Activated CD4-positive, alpha-beta memory T cell treated with anti-CD3 and anti-CD28 coated beads, Interleukin-2, amount 10 ng/mL, durations not matched to agents 7 days and 5 days (primary cell): ENCODE data around the gene RPIA. TPM values are rescaled to one million over a fixed set of nuclear protein-coding genes. Genes with fewer than 3 reads are reported as not detected.
"Not testable (repeated sequence)": the region's sequence is repeated elsewhere in the genome, so short reads cannot be mapped to it uniquely, and the experiment has no call there.

Experiments
- CTCF ChIA-PET: fragments of 350-600 bp; sonication (Branson Sonifier 250); formaldehyde crosslinking; loops from one replicate; lab custom pipeline; 2021; ENCODE audit warnings: antibody characterized with exemption, inconsistent platforms; lab: Charles Lee
- POLR2A ChIA-PET: fragments of 350-600 bp; sonication (Branson Sonifier 250); formaldehyde crosslinking; loops from one replicate; lab custom pipeline; 2021; ENCODE audit warnings: antibody characterized with exemption; lab: Charles Lee
- DNase-seq: peaks from one replicate; pipeline ENCODE4 v3.0.0-alpha.2; 2020
- H3K27ac Mint-ChIP-seq: one replicate; pipeline ENCODE4 v1.8.0; 2021; ENCODE audit warnings: mild to moderate bottlenecking, mixed read lengths
- H3K27me3 Mint-ChIP-seq: one replicate; pipeline ENCODE4 v1.8.0; 2021; ENCODE audit warnings: mixed read lengths
- H3K36me3 Mint-ChIP-seq: one replicate; pipeline ENCODE4 v1.8.0; 2021; ENCODE audit warnings: low read depth, mixed read lengths
- H3K4me1 Mint-ChIP-seq: one replicate; pipeline ENCODE4 v1.8.0; 2021; ENCODE audit warnings: mixed read lengths
- H3K4me3 Mint-ChIP-seq: one replicate; pipeline ENCODE4 v1.8.0; 2021; ENCODE audit warnings: mild to moderate bottlenecking, mixed read lengths
- H3K9me3 Mint-ChIP-seq: one replicate; pipeline ENCODE4 v1.8.0; 2021; ENCODE audit warnings: mixed read lengths
- total RNA-seq, 2 experiments: library from RNA; stranded (reverse); gene quantifications; one replicate each; pipeline ENCODE4 v1.2.3, GENCODE V29; 2021

RPIA gene
- 10 to 100 TPM; 27.9 to 30.1 TPM for total RNA-seq

GRCh38 chr2:88691339-88692183 lies at the start of gene RPIA:
RPIA (plus strand) TSS chr2:88691673; CDS start chr2:88691699, 26 bp downstream.
- H3K36me3 Mint-ChIP-seq, result no peaks in the 10 kb centered on the region
- CTCF ChIA-PET, result interaction anchor here (0.7 to 5.0 kb wide), 22 partner anchors 9 to 632 kb away, joined by 3 to 18 read pairs (median 4); no protein-coding TSS in a partner anchor
- H3K27me3 Mint-ChIP-seq, result no peaks in the 10 kb centered on the region
- peaks cover 43% of the 10 kb centered on the region for H3K4me1 Mint-ChIP-seq
- H3K4me3 Mint-ChIP-seq, result peak within 1 kb of the TSS; percentile 93
- no peaks in the 10 kb centered on the region for H3K9me3 Mint-ChIP-seq
- peak; percentile 99 for DNase-seq
- H3K27ac Mint-ChIP-seq, result peak within 1 kb of the TSS; percentile 75
- POLR2A ChIA-PET, result interaction anchor here (0.7 to 3.3 kb wide), 15 partner anchors 10 to 127 kb away, joined by 3 to 24 read pairs (median 3); partner anchors contain the start of gene EIF2AK3

- peaks cover 15% of the 10 kb centered on the region for H3K27me3 Mint-ChIP-seq
- H3K4me3 Mint-ChIP-seq, result no peak overlapping the region
- CTCF ChIA-PET, result interaction anchor here (0.6 to 0.9 kb wide), 3 partner anchors 14 to 72 kb away, joined by 3 to 5 read pairs (median 3); no protein-coding TSS in a partner anchor
- H3K4me1 Mint-ChIP-seq, result peaks cover 77% of the 10 kb centered on the region
- POLR2A ChIA-PET, result interaction anchor here (4.5 kb wide), 1 partner anchor 15 kb away, joined by 53 read pairs; the partner anchor contains the start of gene EIF2AK3
- H3K27ac Mint-ChIP-seq, result no peak overlapping the region
- H3K36me3 Mint-ChIP-seq, result peaks cover 32% of the 10 kb centered on the region
- peaks cover 9% of the 10 kb centered on the region for H3K9me3 Mint-ChIP-seq
- DNase-seq, result no peak
These were observed 49.2 kb upstream of the RPIA start for GRCh38 chr2:88642278-88642677.

- Mint-ChIP-seq H3K4me1 (peaks cover 47% of the 10 kb centered on the region), H3K27me3 (peaks cover 15% of the 10 kb centered on the region), H3K36me3 (peaks cover 19% of the 10 kb centered on the region), H3K27ac (peak overlapping the region; percentile 23)
- H3K9me3 Mint-ChIP-seq, H3K4me3 Mint-ChIP-seq, DNase-seq: not testable (repeated sequence)
- CTCF ChIA-PET, result interaction anchor here (1.4 to 2.3 kb wide), 2 partner anchors 24 to 46 kb away, joined by 4 to 7 read pairs; partner anchors contain the start of gene RPIA
- POLR2A ChIA-PET, result interaction anchor here (1.9 kb wide), 1 partner anchor 17 kb away, joined by 5 read pairs; the partner anchor contains the start of gene EIF2AK3
These were observed 46.1 kb upstream of the RPIA start for GRCh38 chr2:88645291-88645882.

- POLR2A ChIA-PET, result no interaction called here
These were observed 39.8 kb upstream of the RPIA start for GRCh38 chr2:88651646-88652045.

GRCh38 chr2:88654714-88655113 lies 36.8 kb upstream of the RPIA start:
- Mint-ChIP-seq H3K27ac (no peak overlapping the region), H3K9me3 (no peaks in the 10 kb centered on the region), H3K4me1 (peaks cover 7% of the 10 kb centered on the region), H3K27me3 (no peaks in the 10 kb centered on the region), H3K4me3 (no peak overlapping the region), H3K36me3 (no peaks in the 10 kb centered on the region)
- ChIA-PET POLR2A (no interaction called here), CTCF (interaction anchor here (1.2 to 1.6 kb wide), 2 partner anchors 13 to 15 kb away, joined by 3 to 8 read pairs; no protein-coding TSS in a partner anchor)
- no peak for DNase-seq

More at GRCh38 chr2:88651646-88652045, 39.8 kb upstream of the RPIA start:
- no peaks in the 10 kb centered on the region for H3K9me3 Mint-ChIP-seq
- CTCF ChIA-PET, result no interaction called here
- no peak for DNase-seq
- H3K36me3 Mint-ChIP-seq, result no peaks in the 10 kb centered on the region
- no peak overlapping the region for H3K27ac Mint-ChIP-seq
- H3K4me3 Mint-ChIP-seq, result no peak overlapping the region
- peaks cover 2% of the 10 kb centered on the region for H3K27me3 Mint-ChIP-seq
- H3K4me1 Mint-ChIP-seq, result peaks cover 7% of the 10 kb centered on the region

- Mint-ChIP-seq H3K4me3 (no peak overlapping the region), H3K9me3 (no peaks in the 10 kb centered on the region), H3K4me1 (peaks cover 6% of the 10 kb centered on the region), H3K27ac (no peak overlapping the region), H3K36me3 (no peaks in the 10 kb centered on the region), H3K27me3 (no peaks in the 10 kb centered on the region)
- ChIA-PET POLR2A (interaction anchor here (1.1 kb wide), 1 partner anchor 38 kb away, joined by 3 read pairs; no protein-coding TSS in a partner anchor), CTCF (interaction anchor here (1.3 to 1.7 kb wide), 4 partner anchors 9 to 15 kb away, joined by 3 to 14 read pairs (median 4); no protein-coding TSS in a partner anchor)
- DNase-seq, result no peak
These were observed 34.8 kb upstream of the RPIA start for GRCh38 chr2:88656690-88657089.

- Mint-ChIP-seq H3K27me3 (no peaks in the 10 kb centered on the region), H3K27ac (no peak overlapping the region), H3K4me3 (no peak overlapping the region), H3K9me3 (no peaks in the 10 kb centered on the region), H3K36me3 (no peaks in the 10 kb centered on the region), H3K4me1 (peaks cover 1% of the 10 kb centered on the region)
- ChIA-PET CTCF (interaction anchor here (1.3 to 1.7 kb wide), 4 partner anchors 10 to 15 kb away, joined by 3 to 14 read pairs (median 4); no protein-coding TSS in a partner anchor), POLR2A (interaction anchor here (1.1 kb wide), 1 partner anchor 38 kb away, joined by 3 read pairs; no protein-coding TSS in a partner anchor)
- DNase-seq, result no peak
These were observed 34.3 kb upstream of the RPIA start for GRCh38 chr2:88657131-88657530.

- DNase-seq, result no peak
- H3K27ac Mint-ChIP-seq, result no peak overlapping the region
- H3K4me3 Mint-ChIP-seq, result no peak overlapping the region
- ChIA-PET POLR2A (interaction anchor here (1.1 kb wide), 1 partner anchor 18 kb away, joined by 3 read pairs; no protein-coding TSS in a partner anchor), CTCF (interaction anchor here (0.6 to 2.3 kb wide), 3 partner anchors 9 to 16 kb away, joined by 3 to 14 read pairs (median 5); no protein-coding TSS in a partner anchor)
- no peaks in the 10 kb centered on the region for H3K9me3 Mint-ChIP-seq
- no peaks in the 10 kb centered on the region for H3K4me1 Mint-ChIP-seq
- no peaks in the 10 kb centered on the region for H3K36me3 Mint-ChIP-seq
- H3K27me3 Mint-ChIP-seq, result no peaks in the 10 kb centered on the region
These were observed 33.1 kb upstream of the RPIA start for GRCh38 chr2:88658326-88658725.

GRCh38 chr2:88658881-88659537 lies 32.5 kb upstream of the RPIA start:
- Mint-ChIP-seq H3K36me3 (no peaks in the 10 kb centered on the region), H3K4me3 (no peak overlapping the region), H3K27ac (no peak overlapping the region), H3K4me1 (no peaks in the 10 kb centered on the region), H3K9me3 (no peaks in the 10 kb centered on the region), H3K27me3 (no peaks in the 10 kb centered on the region)
- POLR2A ChIA-PET, result interaction anchor here (0.6 to 1.1 kb wide), 2 partner anchors 19 to 32 kb away, joined by 3 read pairs; partner anchors contain the start of gene EIF2AK3
- no peak for DNase-seq
- CTCF ChIA-PET, result interaction anchor here (0.6 to 2.3 kb wide), 4 partner anchors 9 to 17 kb away, joined by 3 to 14 read pairs (median 4); no protein-coding TSS in a partner anchor

GRCh38 chr2:88659538-88659915 lies 31.9 kb upstream of the RPIA start:
- no peaks in the 10 kb centered on the region for H3K4me1 Mint-ChIP-seq
- H3K4me3 Mint-ChIP-seq, result no peak overlapping the region
- POLR2A ChIA-PET, result interaction anchor here (0.6 kb wide), 1 partner anchor 32 kb away, joined by 3 read pairs; the partner anchor contains the start of gene EIF2AK3
- no peak overlapping the region for H3K27ac Mint-ChIP-seq
- CTCF ChIA-PET, result interaction anchor here (0.9 to 2.3 kb wide), 3 partner anchors 8 to 13 kb away, joined by 3 to 14 read pairs (median 5); no protein-coding TSS in a partner anchor
- no peak for DNase-seq
- no peaks in the 10 kb centered on the region for H3K36me3 Mint-ChIP-seq
- no peaks in the 10 kb centered on the region for H3K9me3 Mint-ChIP-seq
- no peaks in the 10 kb centered on the region for H3K27me3 Mint-ChIP-seq

- no peak for DNase-seq
- POLR2A ChIA-PET, result no interaction called here
- Mint-ChIP-seq H3K27me3 (no peaks in the 10 kb centered on the region), H3K9me3 (no peaks in the 10 kb centered on the region), H3K36me3 (no peaks in the 10 kb centered on the region), H3K4me3 (no peak overlapping the region), H3K4me1 (no peaks in the 10 kb centered on the region), H3K27ac (no peak overlapping the region)
- CTCF ChIA-PET, result no interaction called here
These were observed 30.9 kb upstream of the RPIA start for GRCh38 chr2:88660622-88661021.

GRCh38 chr2:88666576-88666975 lies 24.9 kb upstream of the RPIA start:
- H3K4me3 Mint-ChIP-seq, result no peak overlapping the region
- H3K27ac Mint-ChIP-seq, result no peak overlapping the region
- no peaks in the 10 kb centered on the region for H3K9me3 Mint-ChIP-seq
- peaks cover 4% of the 10 kb centered on the region for H3K4me1 Mint-ChIP-seq
- H3K27me3 Mint-ChIP-seq, result no peaks in the 10 kb centered on the region
- ChIA-PET POLR2A (no interaction called here), CTCF (no interaction called here)
- no peak for DNase-seq
- no peaks in the 10 kb centered on the region for H3K36me3 Mint-ChIP-seq
